Measurements from ENCODE around the gene ATRAID.
"Not testable (repeated sequence)": the region's sequence is repeated elsewhere in the genome, so short reads cannot be mapped to it uniquely, and the experiment has no call there.

Gene ATRAID, protein sequence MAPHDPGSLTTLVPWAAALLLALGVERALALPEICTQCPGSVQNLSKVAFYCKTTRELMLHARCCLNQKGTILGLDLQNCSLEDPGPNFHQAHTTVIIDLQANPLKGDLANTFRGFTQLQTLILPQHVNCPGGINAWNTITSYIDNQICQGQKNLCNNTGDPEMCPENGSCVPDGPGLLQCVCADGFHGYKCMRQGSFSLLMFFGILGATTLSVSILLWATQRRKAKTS

GRCh38 chr2:27211943-27212625 lies at the start of gene ATRAID, which contains the start of gene SLC5A6:
ATRAID (plus strand) TSS chr2:27212041; CDS start chr2:27212369, 328 bp downstream.
SLC5A6 (minus strand) TSS chr2:27212268; CDS start chr2:27207650, 4,618 bp downstream.
- no peak for DNase-seq

DNA sequence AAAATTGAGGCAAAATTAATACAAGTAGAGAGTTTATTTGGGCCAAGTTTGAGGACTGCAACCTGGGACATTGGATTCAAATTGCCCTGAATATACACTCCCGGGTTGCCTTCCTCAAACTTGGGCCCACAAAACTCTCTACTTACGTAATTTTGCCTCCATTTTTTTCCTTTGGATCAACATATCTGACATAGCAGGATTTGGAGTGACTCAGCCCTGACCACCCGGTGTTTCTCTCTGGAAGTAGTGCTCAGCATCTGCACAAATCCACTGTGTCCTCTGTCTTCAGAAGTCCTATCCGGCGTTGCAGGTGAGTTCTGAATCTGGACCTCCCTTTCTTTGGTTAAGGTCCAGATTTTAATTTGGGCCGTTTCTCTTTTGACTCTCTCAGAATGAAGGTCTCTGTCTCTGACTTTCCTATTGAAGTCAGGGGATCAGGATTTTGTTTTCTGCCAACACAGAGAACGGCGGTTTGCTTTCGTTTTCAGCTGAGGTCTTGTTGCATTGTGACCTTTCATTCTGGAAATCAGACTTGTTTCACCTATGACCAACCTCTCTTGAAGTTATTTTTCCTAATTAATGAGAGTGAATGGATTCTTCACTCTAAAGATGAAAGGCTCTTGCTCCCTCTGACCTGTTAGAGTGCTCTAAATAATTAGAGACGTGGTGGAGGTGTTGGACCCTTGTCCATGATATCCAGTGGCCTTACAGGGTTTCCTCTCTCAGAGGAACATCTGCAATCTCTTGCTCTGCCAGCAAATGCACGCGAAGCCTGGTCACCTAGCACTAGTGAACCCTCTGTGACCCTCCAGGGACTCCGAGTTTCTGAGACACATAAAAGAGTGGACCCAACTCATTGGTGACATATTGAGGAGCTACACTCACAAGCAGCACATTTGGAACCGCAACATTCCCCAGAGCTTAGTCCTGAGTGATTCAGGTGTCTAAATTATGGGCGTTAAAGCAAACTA lies 49.4 kb upstream of the ATRAID start:
- DNase-seq = no peak

- DNase-seq = no peak
Measured at GRCh38 chr2:27164960-27165763, 46.7 kb upstream of the ATRAID start.

DNA sequence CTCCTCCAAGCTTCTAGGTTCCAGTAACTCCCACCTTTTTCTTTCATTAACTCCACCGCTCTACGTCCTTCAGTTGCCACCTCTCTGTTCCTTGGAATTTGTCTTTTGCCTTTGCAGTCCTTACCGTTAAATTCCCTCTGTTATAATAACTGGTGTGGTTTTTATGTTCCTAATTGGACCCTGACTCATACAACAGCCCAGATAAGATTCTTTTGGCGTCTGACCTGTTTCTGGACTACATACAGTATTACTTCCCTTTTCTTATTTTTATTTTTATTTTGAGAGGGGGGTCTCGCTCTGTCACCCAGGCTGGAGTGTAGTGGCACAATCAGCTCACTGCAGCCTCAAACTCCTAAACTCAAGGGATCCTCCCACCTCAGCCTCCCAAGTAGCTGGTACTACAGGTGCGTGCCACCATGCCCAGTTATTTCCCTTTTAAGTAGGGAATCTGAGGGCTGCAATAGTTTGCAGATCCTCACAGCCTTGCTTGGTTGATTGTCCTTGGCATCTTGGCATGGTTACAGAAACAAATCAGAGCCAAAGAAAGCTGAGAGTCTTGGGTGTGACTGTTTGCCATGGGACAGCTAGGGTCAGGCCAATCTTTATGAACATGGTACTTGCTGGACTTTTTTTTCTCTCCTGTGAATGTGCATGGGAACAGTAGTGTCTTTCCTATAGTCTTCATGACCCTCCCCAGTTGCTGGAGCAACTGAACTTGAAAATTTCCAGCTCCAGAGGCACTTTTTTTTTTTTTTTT lies 41.1 kb upstream of the ATRAID start:
- DNase-seq = no peak

- DNase-seq = no peak
Measured at GRCh38 chr2:27171351-27171848, 40.4 kb upstream of the ATRAID start.

- DNase-seq = no peak
Measured at GRCh38 chr2:27174638-27175037, 37.2 kb upstream of the ATRAID start.

DNA sequence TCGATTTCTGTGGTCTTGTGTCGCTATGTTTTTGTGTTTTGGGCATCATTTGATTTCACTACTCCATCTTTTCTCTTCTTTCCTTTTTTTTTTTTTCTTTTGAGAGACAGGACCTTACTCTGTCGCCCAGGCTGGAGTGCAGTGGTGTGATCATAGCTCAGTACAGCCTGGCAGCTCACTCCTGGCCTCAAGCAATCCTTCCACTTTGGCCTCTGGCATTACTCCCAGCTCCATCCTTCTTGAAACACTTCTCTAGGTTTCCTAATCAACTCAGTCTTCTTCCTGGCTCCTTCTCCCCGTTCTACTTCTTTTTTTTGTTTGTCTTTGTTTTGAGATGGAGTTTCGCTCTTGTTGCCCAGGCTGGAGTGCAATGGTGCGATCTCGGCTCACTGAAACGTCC lies 36.5 kb upstream of the ATRAID start:
- no peak for DNase-seq

DNA sequence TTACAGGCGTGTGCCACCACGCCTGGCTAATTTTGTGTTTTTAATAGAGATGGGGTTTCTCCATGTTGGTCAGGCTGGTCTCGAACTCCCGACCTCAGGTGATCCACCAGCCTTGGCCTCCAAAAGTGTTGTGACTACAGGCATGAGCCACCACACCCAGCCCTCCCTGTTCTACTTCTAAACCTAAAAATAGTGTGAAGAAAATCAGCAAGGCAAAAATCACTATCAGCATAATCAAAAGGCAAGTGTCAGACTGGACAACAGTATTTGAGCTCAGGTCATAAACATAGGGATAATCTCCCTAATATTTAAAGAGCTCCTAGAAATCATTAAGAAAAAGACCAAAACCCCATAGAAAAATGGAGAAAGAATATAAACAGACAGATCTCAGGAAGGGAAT lies 36.1 kb upstream of the ATRAID start:
- not testable (repeated sequence) for DNase-seq

DNA sequence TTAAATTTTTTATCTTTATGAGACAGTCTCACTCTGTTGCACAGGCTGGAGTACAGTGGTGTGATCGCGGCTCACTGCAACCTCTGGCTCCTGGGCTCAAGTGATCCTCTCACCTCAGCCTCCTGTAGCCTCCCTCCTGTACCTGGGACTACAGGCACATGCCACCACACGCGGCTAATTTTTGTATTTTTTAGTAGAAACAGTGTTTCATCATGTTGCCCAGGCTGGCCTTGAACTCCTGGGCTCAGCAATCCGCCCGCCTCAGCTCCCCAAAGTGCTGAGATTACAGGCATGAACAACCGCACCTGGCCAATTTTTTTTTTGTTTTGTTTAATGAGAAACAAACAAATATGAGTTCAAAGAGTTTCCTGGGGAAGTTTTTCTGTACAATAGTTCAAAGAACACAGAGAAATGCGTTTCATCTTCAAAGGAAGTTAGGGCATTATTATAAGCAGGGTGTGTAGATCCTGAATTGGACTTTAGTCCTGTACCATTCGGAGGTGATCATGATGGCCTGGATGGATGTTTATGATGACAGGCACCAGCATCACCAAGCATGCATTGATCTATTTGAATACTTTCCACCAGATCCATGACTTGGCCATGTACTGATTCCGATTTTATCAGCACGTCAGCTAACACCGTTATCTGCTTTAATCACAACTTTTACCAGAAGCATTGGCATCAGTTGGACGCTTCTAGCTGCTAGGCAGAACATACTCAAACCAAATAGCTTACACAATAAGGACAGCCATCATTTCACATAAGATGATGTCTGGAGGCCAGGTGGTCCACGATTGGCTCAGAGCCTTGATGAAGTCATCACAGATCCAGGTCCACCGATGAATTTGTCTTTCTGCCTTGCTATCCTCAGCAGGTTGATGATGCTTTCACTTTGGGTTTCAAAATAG lies 34.1 kb upstream of the ATRAID start:
- DNase-seq = no peak

GRCh38 chr2:27178469-27178868 lies 33.4 kb upstream of the ATRAID start:
- no peak for DNase-seq

DNA sequence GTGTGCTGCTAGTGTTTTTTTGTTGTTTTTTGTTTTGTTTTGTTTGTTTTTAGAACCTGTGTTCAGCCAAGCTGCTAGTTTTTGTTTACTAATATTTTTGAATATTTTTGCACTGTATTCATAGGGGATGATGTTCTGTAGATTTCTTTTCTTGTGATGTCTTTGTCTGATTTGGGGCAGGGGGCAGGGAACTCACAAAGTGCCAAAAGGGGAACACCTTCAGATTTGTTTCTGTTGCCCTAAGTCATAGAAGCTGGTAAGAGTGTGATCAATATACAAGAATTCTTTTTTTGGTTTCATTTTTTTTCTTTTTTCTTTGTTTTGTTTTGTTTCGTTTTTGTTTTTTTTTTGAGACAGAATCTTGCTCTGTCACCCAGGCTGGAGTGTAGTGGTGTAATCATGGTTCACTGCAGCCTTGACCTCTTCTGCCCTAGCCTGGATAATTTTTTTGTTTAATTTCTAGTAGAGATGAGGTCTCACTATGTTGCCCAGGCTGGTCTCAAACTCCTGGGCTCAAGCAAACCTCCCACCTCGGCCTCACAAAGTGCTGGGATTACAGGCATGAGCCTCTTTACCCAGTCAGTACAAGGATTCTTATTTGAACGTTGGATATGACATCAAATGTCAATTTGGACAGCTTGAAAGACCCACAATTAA lies 32.4 kb upstream of the ATRAID start:
- no peak for DNase-seq

- DNase-seq = no peak
Measured at GRCh38 chr2:27182346-27182745, 29.5 kb upstream of the ATRAID start.

DNA sequence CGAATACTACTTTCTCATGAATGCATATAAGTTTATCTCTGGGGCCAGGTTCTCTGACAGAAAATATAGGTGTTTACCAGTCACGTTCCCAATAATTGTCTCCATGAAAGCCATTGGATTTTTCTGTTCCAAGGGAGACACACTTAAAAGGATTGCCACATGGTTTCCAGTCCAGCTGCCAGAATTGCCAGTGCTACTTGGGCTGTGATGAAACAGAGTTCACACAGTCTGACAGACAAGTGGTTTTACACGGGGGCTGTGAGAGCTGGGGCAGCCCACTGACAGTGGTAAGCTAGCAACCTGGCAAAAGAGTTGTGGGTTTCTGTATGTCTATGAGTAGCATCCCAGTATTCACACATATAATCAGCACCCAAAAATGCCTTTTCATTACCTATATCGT lies 27.7 kb upstream of the ATRAID start:
- DNase-seq = no peak

- DNase-seq = peak; percentile 33
Measured at GRCh38 chr2:27185331-27186026, 26.4 kb upstream of the ATRAID start.

DNA sequence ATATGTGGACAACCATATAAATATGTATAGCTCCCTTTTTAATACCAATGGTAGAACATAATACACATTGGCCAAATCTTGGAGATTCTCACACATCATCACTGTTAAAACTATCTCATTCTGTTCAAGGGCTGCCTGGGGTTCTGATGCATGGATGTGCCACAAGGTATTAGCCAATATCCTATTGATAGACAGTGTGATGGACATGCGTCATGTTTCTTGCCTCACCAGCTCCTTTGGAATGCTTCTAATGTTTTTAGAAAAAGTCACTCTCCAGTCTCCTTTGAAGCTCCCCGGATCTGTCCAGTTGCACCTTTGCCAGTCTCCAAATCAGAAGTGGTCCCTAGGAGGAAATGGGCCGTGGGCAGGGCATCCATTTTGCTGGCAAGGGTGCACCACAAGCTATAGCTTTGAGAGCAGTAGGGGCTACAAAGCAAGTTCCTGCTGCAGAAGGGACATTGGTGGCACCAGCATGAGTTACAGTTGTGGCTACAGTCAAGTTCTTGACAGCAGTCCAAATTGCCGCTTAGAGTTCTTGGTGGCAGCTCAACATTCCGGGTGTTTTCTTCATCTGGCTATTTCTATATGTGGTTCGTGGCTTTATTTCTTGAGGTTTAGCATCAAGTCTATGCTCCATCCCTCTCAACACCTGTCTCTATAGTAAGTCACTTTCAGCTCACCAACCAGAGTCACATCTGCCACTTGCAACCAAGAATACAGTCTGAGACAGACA lies 25.1 kb upstream of the ATRAID start:
- no peak for DNase-seq

DNA sequence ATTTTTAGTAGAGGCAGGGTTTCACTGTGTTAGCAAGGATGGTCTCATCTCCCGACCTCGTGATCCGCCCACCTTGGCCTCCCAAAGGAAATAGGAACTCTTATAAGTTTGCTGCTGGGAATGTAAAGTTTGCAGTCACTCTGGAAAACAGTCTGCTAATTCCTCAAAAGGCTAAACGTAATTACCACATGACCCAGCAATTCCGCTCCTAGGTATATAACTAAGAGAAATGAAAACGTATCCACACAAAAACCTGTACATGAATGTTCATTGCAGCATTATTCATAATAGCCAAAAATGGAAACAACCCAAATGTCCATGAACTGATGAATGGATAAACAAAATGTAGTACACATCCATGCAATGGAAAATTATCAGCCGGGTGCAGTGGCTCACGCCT lies 21.9 kb upstream of the ATRAID start:
- no peak for DNase-seq

- no peak for DNase-seq
Measured at GRCh38 chr2:27191070-27191829, 20.6 kb upstream of the ATRAID start.
